OCI-LY7 (cell line): Measurements from ENCODE around the gene LIFR. TPM values are rescaled to one million over a fixed set of nuclear protein-coding genes. Genes with fewer than 3 reads are reported as not detected.
"Not testable (repeated sequence)": the region's sequence is repeated elsewhere in the genome, so short reads cannot be mapped to it uniquely, and the experiment has no call there.

Experiments used
- BruUV-seq: library from RNA; stranded (reverse); fragments of 400-500 nt; replicated peaks from 2 replicates; lab custom pipeline; 2021; lab: Mats Ljungman, UMichigan
- CTCF ChIA-PET: fragments of 300-600 bp; sonication (Branson Sonifier 250); formaldehyde crosslinking; loops from one replicate; lab custom pipeline; 2022; ENCODE audit warnings: antibody characterized with exemption; ENCODE audit not compliant: unreplicated experiment; lab: Charles Lee
- POLR2A ChIA-PET: fragments of 300-600 bp; sonication (Branson Sonifier 250); formaldehyde crosslinking; loops from one replicate; lab custom pipeline; 2022; ENCODE audit warnings: antibody characterized with exemption; lab: Charles Lee
- DNase-seq: peaks from one replicate; pipeline ENCODE4 v3.0.0-alpha.2; 2015; ENCODE audit warnings: low spot score
- H2AFZ ChIP-seq: fragments of 200-600 bp; sonication (generic), shearing (Covaris generic); 2 replicates; pipeline ENCODE4 v1.6.1; 2014; ENCODE audit warnings: mild to moderate bottlenecking, antibody characterized with exemption, low read length, moderate library complexity
- H3K27ac ChIP-seq: fragments of 200-600 bp; sonication (generic); 2 replicates; pipeline ENCODE4 v1.5.1; 2014; ENCODE audit warnings: mixed run types, low read depth, mild to moderate bottlenecking, moderate library complexity, low read length, inconsistent platforms; ENCODE audit not compliant: poor library complexity, severe bottlenecking
- H3K36me3 ChIP-seq: fragments of 200-600 bp; sonication (generic); 2 replicates; pipeline ENCODE4 v1.6.1; 2014; ENCODE audit warnings: mild to moderate bottlenecking, antibody characterized with exemption, low read length, moderate library complexity, mixed read lengths; ENCODE audit not compliant: insufficient read depth
- H3K4me1 ChIP-seq: fragments of 200-600 bp; sonication (generic); 2 replicates; pipeline ENCODE4 v1.5.1; 2014; ENCODE audit warnings: mild to moderate bottlenecking, low read length; ENCODE audit not compliant: insufficient read depth, poor library complexity, severe bottlenecking
- H3K4me2 ChIP-seq: fragments of 200-600 bp; sonication (generic); 2 replicates; pipeline ENCODE4 v1.6.1; 2014; ENCODE audit warnings: mild to moderate bottlenecking, low read length
- H3K4me3 ChIP-seq: fragments of 200-600 bp; sonication (generic); 2 replicates; pipeline ENCODE4 v1.5.1; 2014; ENCODE audit warnings: mild to moderate bottlenecking, low read depth, low read length; ENCODE audit not compliant: poor library complexity, severe bottlenecking
- H3K79me2 ChIP-seq: fragments of 200-600 bp; sonication (generic); 2 replicates; pipeline ENCODE4 v1.6.1; 2016; ENCODE audit warnings: low read depth, mild to moderate bottlenecking, low read length, moderate library complexity, mixed read lengths; ENCODE audit not compliant: insufficient read depth
- H3K9me2 ChIP-seq: fragments of 200-600 bp; sonication (generic); 2 replicates; pipeline ENCODE4 v1.6.1; 2016; ENCODE audit warnings: mild to moderate bottlenecking, low read length, mixed read lengths; ENCODE audit not compliant: insufficient read depth
- H3K9me3 ChIP-seq: fragments of 200-600 bp; sonication (generic); 2 replicates; pipeline ENCODE4 v1.6.1; 2014; ENCODE audit warnings: mild to moderate bottlenecking, mixed run types, low read length, mixed read lengths
- H4K20me1 ChIP-seq: fragments of 200-600 bp; sonication (generic); 2 replicates; pipeline ENCODE4 v1.6.1; 2014; ENCODE audit warnings: mild to moderate bottlenecking, antibody characterized with exemption, low read length, moderate library complexity, mixed read lengths; ENCODE audit not compliant: insufficient read depth
- CTCF ChIP-seq: fragments of 200-600 bp; sonication (generic); conservative IDR thresholded peaks from 2 replicates; pipeline ENCODE4 v1.5.1; 2014; ENCODE audit warnings: mild to moderate bottlenecking, antibody characterized with exemption, low read length, moderate library complexity, mixed read lengths
- EZH2phosphoT487 ChIP-seq: fragments of 200-600 bp; sonication (generic); IDR thresholded peaks from 2 replicates; pipeline ENCODE4 v1.6.1; 2018; ENCODE audit warnings: low read depth, borderline replicate concordance, mild to moderate bottlenecking, mixed run types, antibody characterized with exemption, low read length, moderate library complexity, mixed read lengths
- intact Hi-C: fragments of 100-400 bp; cut with micrococcal nuclease; formaldehyde crosslinking; loops from one replicate; pipeline ENCODE4 v1.10.0; 2022; ENCODE audit not compliant: unreplicated experiment
- total RNA-seq, 2 experiments: library from RNA; depleted of rRNA in 1 of 2; stranded (reverse); fragments of >200 nt in 1 of 2; shearing (Covaris generic) in 1 of 2; gene quantifications; 2 replicates each; pipeline ENCODE4 v1.2.3, GENCODE V29; 2014 to 2022

LIFR gene
- total RNA-seq, 2 experiments from 2014 or later = not detected

- Histone ChIP-seq H3K27ac (no peak overlapping the region), H3K79me2 (no peaks in the 10 kb centered on the region), H3K9me2 (no peaks in the 10 kb centered on the region), H3K4me2 (no peak overlapping the region), H3K9me3 (no peaks in the 10 kb centered on the region), H3K4me1 (no peaks in the 10 kb centered on the region), H3K4me3 (no peak overlapping the region), H3K36me3 (no peaks in the 10 kb centered on the region), H4K20me1 (no peaks in the 10 kb centered on the region), H2AFZ (no peak overlapping the region)
- DNase-seq = no peak
- no TSS peak for BruUV-seq
- POLR2A ChIA-PET = interaction anchor here (0.7 kb wide), 2 partner anchors 10 to 1181 kb away, joined by 3 read pairs; no protein-coding TSS in a partner anchor
- CTCF ChIA-PET = no interaction called here
- intact Hi-C loops = no loop called here
- TF ChIP-seq EZH2phosphoT487 = no peak
- no peak for TF ChIP-seq CTCF
These were observed 38.1 kb downstream of the LIFR start for GRCh38 chr5:38518341-38518740.

- POLR2A ChIA-PET = interaction anchor here (0.7 kb wide), 1 partner anchor 310 kb away, joined by 3 read pairs; no protein-coding TSS in a partner anchor
- H4K20me1 ChIP-seq, intact Hi-C loops, H3K36me3 ChIP-seq, H3K9me3 ChIP-seq, H2AFZ ChIP-seq, H3K27ac ChIP-seq, H3K79me2 ChIP-seq, H3K4me2 ChIP-seq, H3K9me2 ChIP-seq, CTCF ChIA-PET, H3K4me3 ChIP-seq, H3K4me1 ChIP-seq, BruUV-seq, DNase-seq: not testable (repeated sequence)
These were observed 39.8 kb downstream of the LIFR start for GRCh38 chr5:38516649-38517048.

- TF ChIP-seq EZH2phosphoT487 = no peak
- Histone ChIP-seq H3K27ac (no peak overlapping the region), H3K9me2 (no peaks in the 10 kb centered on the region), H3K36me3 (no peaks in the 10 kb centered on the region), H3K4me2 (no peak overlapping the region), H3K4me3 (no peak overlapping the region), H2AFZ (no peak overlapping the region), H3K4me1 (no peaks in the 10 kb centered on the region), H3K79me2 (no peaks in the 10 kb centered on the region), H3K9me3 (no peaks in the 10 kb centered on the region), H4K20me1 (no peaks in the 10 kb centered on the region)
- CTCF ChIA-PET = no interaction called here
- POLR2A ChIA-PET = no interaction called here
- intact Hi-C loops = no loop called here
- BruUV-seq = no TSS peak
- no peak for DNase-seq
These were observed 40.8 kb downstream of the LIFR start for GRCh38 chr5:38515646-38516045.

- DNase-seq = no peak
- H4K20me1 ChIP-seq = no peaks in the 10 kb centered on the region
- H3K27ac ChIP-seq = no peak overlapping the region
- ChIA-PET CTCF (no interaction called here), POLR2A (no interaction called here)
- intact Hi-C loops = no loop called here
- H3K36me3 ChIP-seq = no peaks in the 10 kb centered on the region
- H3K4me2 ChIP-seq = no peak overlapping the region
- H3K9me2 ChIP-seq = no peaks in the 10 kb centered on the region
- no peaks in the 10 kb centered on the region for H3K4me1 ChIP-seq
- no peak overlapping the region for H2AFZ ChIP-seq
- H3K4me3 ChIP-seq = no peak overlapping the region
- TF ChIP-seq CTCF (no peak), EZH2phosphoT487 (no peak)
- H3K9me3 ChIP-seq = no peaks in the 10 kb centered on the region
- no peaks in the 10 kb centered on the region for H3K79me2 ChIP-seq
- BruUV-seq = no TSS peak
These were observed 41.4 kb downstream of the LIFR start for GRCh38 chr5:38515092-38515491.
